PC-9 (cell line): ENCODE measurements around the gene KL. TPM values are rescaled to one million over a fixed set of nuclear protein-coding genes. Genes with fewer than 3 reads are reported as not detected.

Experiments used
- BruUV-seq: library from RNA; stranded (reverse); fragments of 400-500 nt; replicated peaks from 2 replicates; lab custom pipeline; 2021; lab: Mats Ljungman, UMichigan
- CTCF ChIA-PET: fragments of 300-600 bp; sonication (Branson Sonifier 250); formaldehyde crosslinking; loops from one replicate; lab custom pipeline; 2022; ENCODE audit warnings: antibody characterized with exemption; lab: Charles Lee
- POLR2A ChIA-PET: fragments of 300-600 bp; sonication (Branson Sonifier 250); formaldehyde crosslinking; loops from one replicate; lab custom pipeline; 2022; ENCODE audit warnings: antibody characterized with exemption; ENCODE audit not compliant: unreplicated experiment; lab: Charles Lee
- DNase-seq, 2 experiments: peaks; one replicate each; pipeline versions ENCODE4 v3.0.0 to v3.0.0-alpha.2; 2015 to 2022; ENCODE audit warnings: mixed read lengths in 1 of 2
- H2AFZ ChIP-seq: fragments of 200-600 bp; sonication (generic); 2 replicates; pipeline ENCODE4 v1.8.1; 2017; ENCODE audit warnings: antibody characterized with exemption
- H3F3A ChIP-seq: fragments of 200-600 bp; sonication (generic); 2 replicates; pipeline ENCODE4 v1.8.1; 2017; ENCODE audit warnings: antibody characterized with exemption, mild to moderate bottlenecking, low read depth; ENCODE audit not compliant: insufficient read depth
- H3K27ac ChIP-seq: fragments of 200-600 bp; sonication (generic); 2 replicates; pipeline ENCODE4 v1.6.1; 2016; ENCODE audit warnings: mixed run types
- H3K27me3 ChIP-seq: fragments of 200-600 bp; sonication (generic); 2 replicates; pipeline ENCODE4 v1.6.1; 2016; ENCODE audit warnings: low read depth, mixed run types; ENCODE audit not compliant: insufficient read depth
- H3K36me3 ChIP-seq: fragments of 200-600 bp; sonication (generic); 2 replicates; pipeline ENCODE4 v1.6.1; 2016; ENCODE audit warnings: low read depth, mixed run types
- H3K4me1 ChIP-seq: fragments of 200-600 bp; sonication (generic); replicated peaks from 2 replicates; pipeline ENCODE4 v1.6.1; 2016; ENCODE audit warnings: mixed run types; ENCODE audit not compliant: insufficient read depth
- H3K4me2 ChIP-seq: fragments of 200-600 bp; sonication (generic); 2 replicates; pipeline ENCODE4 v1.6.1; 2017; ENCODE audit warnings: mixed run types
- H3K4me3 ChIP-seq: fragments of 200-600 bp; sonication (generic); 2 replicates; pipeline ENCODE4 v1.6.1; 2016; ENCODE audit warnings: mixed run types
- H3K79me2 ChIP-seq: fragments of 200-600 bp; sonication (generic); 2 replicates; pipeline ENCODE4 v1.6.1; 2017; ENCODE audit warnings: low read depth, mixed run types
- H3K9me2 ChIP-seq: fragments of 200-600 bp; sonication (generic); 2 replicates; pipeline ENCODE4 v1.8.1; 2017; ENCODE audit warnings: mild to moderate bottlenecking; ENCODE audit not compliant: insufficient read depth
- H3K9me3 ChIP-seq: fragments of 200-600 bp; sonication (generic); 2 replicates; pipeline ENCODE4 v1.8.1; 2016; ENCODE audit warnings: low read depth; ENCODE audit not compliant: insufficient read depth
- H4K20me1 ChIP-seq: fragments of 200-600 bp; sonication (generic); 2 replicates; pipeline ENCODE4 v1.8.1; 2017; ENCODE audit not compliant: insufficient read depth
- CTCF ChIP-seq: fragments of 200-600 bp; sonication (generic); conservative IDR thresholded peaks from 2 replicates; pipeline ENCODE4 v1.6.1; 2017; ENCODE audit warnings: mixed run types, antibody characterized with exemption, mild to moderate bottlenecking, moderate library complexity
- EZH2 ChIP-seq: fragments of 200-600 bp; sonication (generic); IDR thresholded peaks from 2 replicates; pipeline ENCODE4 v1.8.0; 2017; ENCODE audit warnings: antibody characterized with exemption, low read depth
- intact Hi-C: fragments of 100-400 bp; cut with micrococcal nuclease; formaldehyde crosslinking; loops from one replicate; pipeline ENCODE4 v1.10.0; 2022; ENCODE audit not compliant: unreplicated experiment
- total RNA-seq: library from RNA; stranded (reverse); gene quantifications from 2 replicates; pipeline ENCODE4 v1.2.3, GENCODE V29; 2021

Gene KL
- total RNA-seq, 1 experiment from 2014 or later: 1.4 TPM

GRCh38 chr13:33103457-33103856 lies 87.2 kb downstream of the KL start:
- no peaks in the 10 kb centered on the region for H3K79me2 ChIP-seq
- no peak overlapping the region for H2AFZ ChIP-seq
- no peaks in the 10 kb centered on the region for H3K4me1 ChIP-seq
- H3F3A ChIP-seq: peaks cover 4% of the 10 kb centered on the region
- H3K27ac ChIP-seq: no peak overlapping the region
- no peak overlapping the region for H3K4me3 ChIP-seq
- no peaks in the 10 kb centered on the region for H3K9me3 ChIP-seq
- no peaks in the 10 kb centered on the region for H4K20me1 ChIP-seq
- no peak for DNase-seq
- H3K27me3 ChIP-seq: no peaks in the 10 kb centered on the region
- POLR2A ChIA-PET: no interaction called here
- peaks cover 8% of the 10 kb centered on the region; the same call in 1 of the 2 replicates for H3K36me3 ChIP-seq
- H3K4me2 ChIP-seq: no peak overlapping the region
- BruUV-seq: no TSS peak
- CTCF ChIA-PET: no interaction called here
- TF ChIP-seq EZH2 (no peak), CTCF (no peak)
- intact Hi-C loops: no loop called here
- H3K9me2 ChIP-seq: no peaks in the 10 kb centered on the region; the same call in 1 of the 2 replicates

GRCh38 chr13:33105387-33106005 lies 89.3 kb downstream of the KL start:
- Histone ChIP-seq H2AFZ (no peak overlapping the region), H3K79me2 (no peaks in the 10 kb centered on the region), H3K27me3 (no peaks in the 10 kb centered on the region), H3K4me1 (no peaks in the 10 kb centered on the region), H3K9me3 (no peaks in the 10 kb centered on the region), H3K36me3 (peaks cover 13% of the 10 kb centered on the region), H3K4me2 (no peak overlapping the region), H3K9me2 (no peaks in the 10 kb centered on the region; the same call in 1 of the 2 replicates), H3K27ac (no peak overlapping the region), H4K20me1 (no peaks in the 10 kb centered on the region), H3K4me3 (no peak overlapping the region), H3F3A (peaks cover 4% of the 10 kb centered on the region)
- intact Hi-C loops: no loop called here
- CTCF ChIA-PET: no interaction called here
- POLR2A ChIA-PET: no interaction called here
- no peak for DNase-seq
- no peak for TF ChIP-seq CTCF
- BruUV-seq: no TSS peak

GRCh38 chr13:33106656-33107360 lies 90.6 kb downstream of the KL start:
- CTCF ChIA-PET: no interaction called here

More at GRCh38 chr13:33106656-33107360, 90.6 kb downstream of the KL start:
- no peak overlapping the region for H3K4me2 ChIP-seq
- peaks cover 14% of the 10 kb centered on the region for H3K36me3 ChIP-seq
- no TSS peak for BruUV-seq
- no peak for DNase-seq
- H3K9me2 ChIP-seq: no peaks in the 10 kb centered on the region; the same call in 1 of the 2 replicates
- POLR2A ChIA-PET: no interaction called here
- no peaks in the 10 kb centered on the region for H4K20me1 ChIP-seq
- TF ChIP-seq EZH2: no peak
- no peak for TF ChIP-seq CTCF
- no peak overlapping the region for H3K27ac ChIP-seq
- H3K4me1 ChIP-seq: no peaks in the 10 kb centered on the region
- H3K79me2 ChIP-seq: no peaks in the 10 kb centered on the region
- intact Hi-C loops: no loop called here
- no peaks in the 10 kb centered on the region for H3K9me3 ChIP-seq
- peaks cover 4% of the 10 kb centered on the region for H3F3A ChIP-seq
- no peak overlapping the region for H3K4me3 ChIP-seq
- H3K27me3 ChIP-seq: no peaks in the 10 kb centered on the region
- no peak overlapping the region for H2AFZ ChIP-seq
